ENCODE measurements around the gene PPP1R12A. TPM values are rescaled to one million over a fixed set of nuclear protein-coding genes. Genes with fewer than 3 reads are reported as not detected.

PPP1R12A gene
- total RNA-seq, 4 donors from 2014 or later = 100 to 121 (median 113) TPM

- H3K9me3 ChIP-seq = no peaks in the 10 kb centered on the region
- no peak for TF ChIP-seq POLR2A (IDR thresholded peaks at IDR 0.05)
- TF ChIP-seq EP300 (IDR thresholded peaks at IDR 0.05; ENCODE audit: low read depth) = no peak
- TF ChIP-seq, protein P1, sequence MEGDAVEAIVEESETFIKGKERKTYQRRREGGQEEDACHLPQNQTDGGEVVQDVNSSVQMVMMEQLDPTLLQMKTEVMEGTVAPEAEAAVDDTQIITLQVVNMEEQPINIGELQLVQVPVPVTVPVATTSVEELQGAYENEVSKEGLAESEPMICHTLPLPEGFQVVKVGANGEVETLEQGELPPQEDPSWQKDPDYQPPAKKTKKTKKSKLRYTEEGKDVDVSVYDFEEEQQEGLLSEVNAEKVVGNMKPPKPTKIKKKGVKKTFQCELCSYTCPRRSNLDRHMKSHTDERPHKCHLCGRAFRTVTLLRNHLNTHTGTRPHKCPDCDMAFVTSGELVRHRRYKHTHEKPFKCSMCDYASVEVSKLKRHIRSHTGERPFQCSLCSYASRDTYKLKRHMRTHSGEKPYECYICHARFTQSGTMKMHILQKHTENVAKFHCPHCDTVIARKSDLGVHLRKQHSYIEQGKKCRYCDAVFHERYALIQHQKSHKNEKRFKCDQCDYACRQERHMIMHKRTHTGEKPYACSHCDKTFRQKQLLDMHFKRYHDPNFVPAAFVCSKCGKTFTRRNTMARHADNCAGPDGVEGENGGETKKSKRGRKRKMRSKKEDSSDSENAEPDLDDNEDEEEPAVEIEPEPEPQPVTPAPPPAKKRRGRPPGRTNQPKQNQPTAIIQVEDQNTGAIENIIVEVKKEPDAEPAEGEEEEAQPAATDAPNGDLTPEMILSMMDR (IDR thresholded peaks at IDR 0.05) = no peak
- no peak for TF ChIP-seq POLR2AphosphoS5 (IDR thresholded peaks at IDR 0.05)
- intact Hi-C loops (cut with DNase I; ENCODE audit: low total_unique reads) (no loop called here), in situ Hi-C loops (cut with MboI; ENCODE audit: low pct_ligation_motif_present in 1 of 4, low pct_unique_long_range_greater_than_20kb in 1 of 4, low sequenced_read_pairs in 3 of 4) (no loop called here)
- no peak overlapping the region for H3K4me3 ChIP-seq
- DNase-seq = no peak
- H3K4me1 ChIP-seq = peaks cover 5 to 28% (median 11%) of the 10 kb centered on the region in 4 donors
- H3K36me3 ChIP-seq = no peaks in the 10 kb centered on the region
- WGBS, 2 donors (ENCODE audit: low coverage in 1 of 2) = 79 to 80% methylated on average over 2 of the region's 2 CpGs
- no peaks in the 10 kb centered on the region for H3K27me3 ChIP-seq
- H3K27ac ChIP-seq = no peak overlapping the region
These were observed 33.4 kb downstream of the PPP1R12A start for GRCh38 chr12:79901506-79901905.

- in situ Hi-C loops (cut with MboI; ENCODE audit: low pct_ligation_motif_present in 1 of 4, low pct_unique_long_range_greater_than_20kb in 1 of 4, low sequenced_read_pairs in 3 of 4) = no loop called here
- DNase-seq = no peak
- H3K4me1 ChIP-seq = peaks cover 5 to 33% (median 13%) of the 10 kb centered on the region in 4 donors
- WGBS, 2 donors (ENCODE audit: low coverage in 1 of 2) = 43 to 67% methylated on average over 2 of the region's 2 CpGs
- H3K27ac ChIP-seq = no peak overlapping the region
- intact Hi-C loops (cut with DNase I; ENCODE audit: low total_unique reads) = no loop called here
- H3K4me3 ChIP-seq = no peak overlapping the region
- no peaks in the 10 kb centered on the region for H3K27me3 ChIP-seq
- TF ChIP-seq POLR2A (IDR thresholded peaks at IDR 0.05) = no peak
- no peak for TF ChIP-seq POLR2AphosphoS5 (IDR thresholded peaks at IDR 0.05)
- TF ChIP-seq, protein P1 (IDR thresholded peaks at IDR 0.05) = no peak
- no peak for TF ChIP-seq EP300 (IDR thresholded peaks at IDR 0.05; ENCODE audit: low read depth)
- H3K9me3 ChIP-seq = no peaks in the 10 kb centered on the region
- no peaks in the 10 kb centered on the region for H3K36me3 ChIP-seq
These were observed 33.9 kb downstream of the PPP1R12A start for GRCh38 chr12:79900951-79901350.

DNA sequence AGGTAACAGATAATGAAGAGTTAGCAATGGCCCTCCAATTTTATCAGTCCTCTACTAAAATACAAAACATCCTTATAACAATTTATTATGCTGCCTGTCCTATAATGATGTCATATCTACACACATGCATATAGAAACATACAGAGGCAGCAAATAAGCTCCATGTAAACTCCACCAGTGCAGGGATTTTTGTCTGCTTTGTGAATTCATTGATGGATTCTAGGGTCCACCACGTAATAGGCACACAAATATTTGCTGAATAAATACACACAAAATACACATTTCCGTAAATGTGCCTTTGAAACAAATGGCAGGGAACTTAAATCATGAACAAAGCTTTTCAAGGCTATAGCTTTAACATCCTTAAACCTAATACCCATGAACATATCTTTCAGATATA, 34.7 kb downstream of the PPP1R12A start:
- WGBS, 2 donors (ENCODE audit: low coverage in 1 of 2) = 80 to 85% methylated on average over 2 of the region's 2 CpGs
- DNase-seq = no peak
- Histone ChIP-seq H3K27me3 (no peaks in the 10 kb centered on the region), H3K27ac (no peak overlapping the region), H3K4me1 (peaks cover 5 to 37% (median 18%) of the 10 kb centered on the region in 4 donors), H3K4me3 (no peak overlapping the region), H3K9me3 (no peaks in the 10 kb centered on the region), H3K36me3 (no peaks in the 10 kb centered on the region)
- in situ Hi-C loops (cut with MboI; ENCODE audit: low pct_ligation_motif_present in 1 of 4, low pct_unique_long_range_greater_than_20kb in 1 of 4, low sequenced_read_pairs in 3 of 4) = no loop called here
- no peak for TF ChIP-seq EP300 (IDR thresholded peaks at IDR 0.05; ENCODE audit: low read depth)
- TF ChIP-seq, protein P1 (IDR thresholded peaks at IDR 0.05) = no peak
- no peak for TF ChIP-seq POLR2A (IDR thresholded peaks at IDR 0.05)
- TF ChIP-seq POLR2AphosphoS5 (IDR thresholded peaks at IDR 0.05) = no peak
- intact Hi-C loops (cut with DNase I; ENCODE audit: low total_unique reads) = no loop called here

GRCh38 chr12:79897617-79898016, 37.3 kb downstream of the PPP1R12A start:
- intact Hi-C loops (cut with DNase I; ENCODE audit: low total_unique reads) = no loop called here
- Histone ChIP-seq H3K27ac (no peak overlapping the region), H3K4me1 (peaks cover 5 to 34% (median 20%) of the 10 kb centered on the region in 4 donors), H3K4me3 (no peak overlapping the region), H3K36me3 (no peaks in the 10 kb centered on the region), H3K9me3 (no peaks in the 10 kb centered on the region), H3K27me3 (no peaks in the 10 kb centered on the region)
- DNase-seq = no peak
- TF ChIP-seq POLR2A (IDR thresholded peaks at IDR 0.05) (no peak), POLR2AphosphoS5 (IDR thresholded peaks at IDR 0.05) (no peak), EP300 (IDR thresholded peaks at IDR 0.05; ENCODE audit: low read depth) (no peak)
- TF ChIP-seq, protein P1 (IDR thresholded peaks at IDR 0.05) = no peak
- WGBS, 2 donors (ENCODE audit: low coverage in 1 of 2) = 83 to 88% methylated on average over 1 of the region's 1 CpG
- in situ Hi-C loops (cut with MboI; ENCODE audit: low pct_ligation_motif_present in 1 of 4, low pct_unique_long_range_greater_than_20kb in 1 of 4, low sequenced_read_pairs in 3 of 4) = loop anchor here in 1 of 4 donors (25.0 kb wide), 1 partner anchor 290 kb away; no protein-coding TSS in a partner anchor

All from transverse colon (tissue), 4 donors.